T-helper 1 cell treated with Interleukin-12 subunit alpha and Interleukin-12 subunit beta and Interleukin-4 antibody, amounts not matched to agents 30 ng/mL and 1 ng/mL, for 36 hours (primary cell): ENCODE measurements around the gene TBC1D22A. TPM values are rescaled to one million over a fixed set of nuclear protein-coding genes. Genes with fewer than 3 reads are reported as not detected.
"Not testable (repeated sequence)": the region's sequence is repeated elsewhere in the genome, so short reads cannot be mapped to it uniquely, and the experiment has no call there.

Experiments
- intact Hi-C: fragments of 100-400 bp; cut with micrococcal nuclease; formaldehyde crosslinking; loops from one replicate; pipeline ENCODE4 v1.15.1; 2024
- total RNA-seq: library from RNA; stranded (reverse); gene quantifications from 2 replicates; pipeline ENCODE4 v1.2.3, GENCODE V29; 2022

The TBC1D22A gene, protein sequence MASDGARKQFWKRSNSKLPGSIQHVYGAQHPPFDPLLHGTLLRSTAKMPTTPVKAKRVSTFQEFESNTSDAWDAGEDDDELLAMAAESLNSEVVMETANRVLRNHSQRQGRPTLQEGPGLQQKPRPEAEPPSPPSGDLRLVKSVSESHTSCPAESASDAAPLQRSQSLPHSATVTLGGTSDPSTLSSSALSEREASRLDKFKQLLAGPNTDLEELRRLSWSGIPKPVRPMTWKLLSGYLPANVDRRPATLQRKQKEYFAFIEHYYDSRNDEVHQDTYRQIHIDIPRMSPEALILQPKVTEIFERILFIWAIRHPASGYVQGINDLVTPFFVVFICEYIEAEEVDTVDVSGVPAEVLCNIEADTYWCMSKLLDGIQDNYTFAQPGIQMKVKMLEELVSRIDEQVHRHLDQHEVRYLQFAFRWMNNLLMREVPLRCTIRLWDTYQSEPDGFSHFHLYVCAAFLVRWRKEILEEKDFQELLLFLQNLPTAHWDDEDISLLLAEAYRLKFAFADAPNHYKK
- total RNA-seq, result 39.2 and 39.3 TPM in 2 replicates

DNA sequence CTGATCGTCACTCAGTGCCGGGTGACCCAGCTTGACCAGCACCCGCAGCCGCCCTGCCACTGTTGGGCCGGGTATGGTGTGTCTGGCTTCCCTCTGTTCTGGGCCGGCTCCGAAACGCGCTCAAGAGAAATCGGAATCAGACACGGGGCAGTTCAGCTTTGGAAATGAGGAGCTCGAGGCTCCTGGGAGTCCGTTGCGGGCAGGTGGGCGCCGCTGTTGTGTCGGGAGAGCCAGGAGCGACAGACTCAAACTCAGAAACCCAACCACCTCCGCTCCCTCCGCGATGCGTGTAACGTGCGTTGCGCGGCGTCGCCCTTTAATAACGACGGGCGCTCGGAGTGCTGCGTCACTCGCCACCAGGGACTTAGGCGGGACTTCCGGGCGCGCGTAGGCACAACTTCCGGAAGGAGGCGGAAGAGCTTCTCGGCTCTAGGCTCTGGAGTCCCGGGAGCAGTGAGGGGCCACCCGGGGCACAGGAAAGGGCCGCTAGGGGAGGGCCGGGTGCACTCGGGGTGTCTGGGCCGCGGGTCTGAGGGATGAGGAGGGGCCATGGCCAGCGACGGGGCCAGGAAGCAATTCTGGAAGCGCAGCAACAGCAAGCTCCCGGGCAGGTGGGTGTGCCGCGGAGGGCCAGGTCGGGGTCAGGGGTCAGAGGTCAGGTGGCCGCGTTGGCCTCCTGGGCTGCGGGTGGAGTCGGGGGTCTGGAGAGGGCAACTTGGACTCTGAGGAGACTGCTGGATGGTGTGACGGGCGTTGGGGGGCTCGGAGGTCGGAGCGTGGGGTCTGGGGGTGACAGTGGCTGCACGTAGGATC lies at the start of gene TBC1D22A:
Gene TBC1D22A, plus strand, starts transcription at position 413 of the 813 bp plus-strand sequence. Its CDS starts 137 bp downstream, at position 550.
- intact Hi-C loops, result loop anchor here (1.0 to 5.0 kb wide), 9 partner anchors 23 to 727 kb away; partner anchors contain the start of gene GTSE1

DNA sequence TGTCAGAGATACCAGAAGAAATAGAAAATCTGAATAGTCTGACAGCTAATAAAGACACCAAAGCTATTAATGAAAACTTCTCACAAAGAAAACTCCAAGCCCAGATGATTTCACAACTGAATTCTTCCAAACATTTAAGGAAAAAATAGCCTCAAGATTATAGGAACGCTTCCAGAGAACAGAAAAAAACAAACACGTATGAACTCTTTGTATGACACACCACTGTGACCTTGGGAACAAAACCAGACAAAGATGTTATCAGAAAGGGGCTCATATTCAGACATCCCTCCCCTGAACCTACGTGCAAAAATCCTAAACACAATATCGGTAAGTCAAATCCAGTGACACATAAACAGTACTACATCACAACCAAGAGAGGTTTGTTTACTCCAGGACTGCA lies 47.9 kb upstream of the TBC1D22A start:
- intact Hi-C loops, result no loop called here

DNA sequence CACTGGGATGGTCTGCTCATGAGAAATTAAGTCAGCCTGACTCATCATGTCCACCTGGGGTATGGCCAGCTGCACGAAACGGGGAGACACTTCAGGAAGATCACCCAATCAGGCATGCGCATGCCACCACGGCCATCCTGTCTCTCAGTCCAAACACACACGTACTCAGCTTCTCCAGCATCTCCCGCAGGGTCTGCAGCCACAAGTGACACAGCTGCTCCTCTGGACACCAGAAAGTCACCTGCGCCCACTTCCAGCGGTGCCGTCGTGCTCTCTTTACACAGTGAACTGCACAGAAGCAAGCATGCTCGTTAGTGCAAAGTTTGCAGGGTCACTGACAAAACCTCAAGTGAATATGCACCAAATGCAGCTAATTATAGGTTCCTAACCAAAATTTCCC lies 42.5 kb upstream of the TBC1D22A start:
- intact Hi-C loops, result no loop called here

DNA sequence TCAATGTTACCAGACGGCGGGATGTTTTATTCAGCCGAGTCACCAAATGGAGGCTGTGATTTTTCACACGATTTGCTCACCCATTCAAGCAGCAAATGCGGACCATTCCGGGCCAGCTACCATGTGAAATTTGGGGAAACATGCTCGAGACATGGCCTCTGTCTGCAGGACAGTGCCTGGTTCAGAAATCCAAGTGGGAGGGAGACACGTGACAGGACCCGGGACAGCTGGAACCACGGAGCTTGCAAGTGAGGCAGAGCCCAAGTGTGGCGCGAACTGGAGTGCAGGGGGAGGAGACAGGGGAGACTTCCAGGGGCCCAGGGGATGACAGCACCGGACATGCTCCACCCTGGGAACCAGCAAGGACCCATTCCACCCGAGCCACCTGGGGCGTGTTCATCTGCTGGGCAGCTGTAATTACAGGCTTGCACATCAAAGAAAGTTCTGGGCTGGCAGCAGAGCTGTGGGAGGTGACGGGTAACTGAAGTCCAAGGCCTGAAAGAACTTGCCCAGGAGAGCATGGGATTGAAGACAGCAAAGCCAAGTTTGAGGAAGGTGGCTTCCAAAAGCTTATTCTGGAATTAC lies 40.9 kb upstream of the TBC1D22A start:
- intact Hi-C loops, result no loop called here

DNA sequence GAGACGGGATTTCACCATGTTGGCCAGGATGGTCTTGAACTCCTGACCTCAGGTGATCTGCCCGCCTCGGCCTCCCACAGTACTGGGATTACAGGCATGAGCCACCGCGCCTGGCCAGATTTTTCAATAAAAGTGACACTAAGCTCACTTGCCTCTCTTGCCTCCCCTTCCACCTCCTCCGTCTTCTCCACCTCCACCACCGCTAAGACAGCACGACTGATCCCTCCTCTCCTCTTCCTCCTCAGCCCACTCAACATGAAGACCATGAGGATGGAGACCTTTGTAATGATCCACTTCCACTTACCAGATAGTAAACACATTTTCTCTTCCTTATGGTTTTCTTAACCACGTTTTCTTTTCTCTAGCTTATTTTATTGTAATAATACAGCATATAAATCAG lies 38.6 kb upstream of the TBC1D22A start:
- intact Hi-C loops, result no loop called here

DNA sequence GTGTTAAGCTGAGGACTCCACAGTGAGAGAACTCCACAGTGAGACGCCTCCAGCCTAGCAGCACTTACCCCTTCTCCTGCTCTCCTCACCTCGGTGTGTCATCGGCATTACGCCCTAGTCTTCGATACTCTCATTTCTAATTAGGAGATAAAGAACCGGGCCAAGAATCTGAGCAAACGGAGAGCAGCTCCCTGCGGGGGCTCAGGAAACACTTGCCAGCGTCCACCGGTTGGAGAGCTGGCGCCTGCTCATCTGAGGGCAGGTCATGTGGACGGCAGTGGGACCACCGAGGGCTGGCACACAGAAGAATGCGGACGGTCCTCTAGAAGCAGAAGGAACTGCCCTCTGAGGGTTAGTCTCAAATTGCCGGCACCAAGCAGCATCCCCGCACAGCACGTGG lies 37.4 kb upstream of the TBC1D22A start:
- intact Hi-C loops, result no loop called here

DNA sequence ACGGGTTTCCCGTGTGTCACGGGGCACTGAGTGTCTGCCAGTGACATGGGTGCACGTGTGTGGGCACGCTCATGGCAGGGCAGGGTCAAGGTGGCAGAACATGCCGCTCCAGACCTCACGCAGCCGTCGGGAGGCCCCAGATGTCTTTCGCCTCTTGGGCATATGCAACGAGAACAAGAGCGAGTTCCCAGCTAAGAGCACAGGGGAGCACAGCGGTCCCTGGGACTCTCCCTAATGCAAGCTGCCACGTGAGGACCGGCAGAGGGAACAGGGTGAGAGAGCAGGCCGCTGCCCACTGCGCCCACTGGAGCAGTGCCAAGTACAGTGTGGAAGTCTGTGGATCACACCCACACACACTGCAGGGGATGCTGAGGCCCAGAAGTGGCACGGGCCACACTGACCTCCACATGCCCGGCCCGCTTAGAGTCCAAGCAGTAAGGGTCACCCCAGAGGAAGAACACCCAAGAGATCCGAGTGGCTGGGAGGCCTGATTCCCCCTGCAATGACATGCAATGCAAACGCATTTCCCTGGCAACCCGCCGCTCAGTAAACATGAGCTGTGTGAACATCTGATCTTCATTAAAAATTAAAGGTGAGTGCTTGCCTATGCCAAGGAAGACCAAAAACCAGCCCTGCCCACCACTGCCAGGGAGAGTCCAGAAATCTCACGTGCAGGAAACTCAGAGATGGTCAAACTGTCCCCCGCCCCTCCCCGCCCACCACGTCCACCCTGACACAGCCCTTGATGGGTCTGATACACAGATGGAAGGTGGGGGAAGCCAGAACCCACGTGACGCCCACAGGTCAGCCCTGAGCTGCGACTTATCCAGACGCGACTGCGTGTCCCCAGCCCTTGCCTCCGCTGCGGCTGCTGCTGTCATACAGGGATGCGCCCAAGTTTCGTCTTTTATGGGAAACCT lies 36.1 kb upstream of the TBC1D22A start:
- intact Hi-C loops, result no loop called here

DNA sequence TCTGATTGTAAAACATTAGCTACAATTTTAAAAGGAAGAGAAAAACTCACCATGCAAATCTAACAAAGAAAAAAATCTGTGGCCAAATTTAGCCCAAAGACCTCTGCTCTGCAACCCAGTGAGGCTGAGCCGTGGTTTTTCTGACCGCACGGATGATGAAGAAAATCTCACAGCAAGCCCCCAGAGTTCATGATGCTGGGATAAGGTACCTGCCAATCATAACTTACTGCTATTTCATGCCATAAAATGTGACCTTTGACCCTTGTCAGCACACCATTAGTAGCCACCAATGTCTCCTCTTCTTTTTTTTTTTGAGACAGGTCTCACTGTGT lies 35.5 kb upstream of the TBC1D22A start:
- intact Hi-C loops, result no loop called here

DNA sequence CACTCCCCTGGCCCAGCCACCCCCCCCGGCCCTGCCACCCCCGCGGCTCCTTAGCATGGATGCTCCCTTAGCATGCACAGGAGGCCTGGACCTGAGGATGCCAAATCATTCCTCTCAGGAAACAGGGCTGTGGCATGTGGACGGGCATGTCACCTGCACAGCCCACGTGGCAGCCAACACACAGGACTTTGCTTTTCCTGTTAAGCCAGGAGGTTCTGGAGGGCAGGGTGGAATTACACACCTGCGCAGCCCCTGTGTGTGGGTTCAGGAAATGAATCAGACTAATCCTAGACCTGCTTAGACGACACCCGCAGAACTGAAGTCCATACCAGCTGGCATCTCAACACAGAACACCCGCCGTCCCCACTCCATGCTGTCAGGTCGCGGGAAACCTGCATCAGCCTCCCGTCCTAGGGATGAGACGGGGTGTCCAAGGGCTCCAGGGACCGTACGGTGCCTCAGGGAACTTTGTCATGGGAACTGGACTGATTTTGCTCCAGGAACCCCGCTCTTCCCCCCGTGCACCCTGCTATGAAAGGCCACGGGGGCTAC lies 34.6 kb upstream of the TBC1D22A start:
- intact Hi-C loops, result no loop called here

DNA sequence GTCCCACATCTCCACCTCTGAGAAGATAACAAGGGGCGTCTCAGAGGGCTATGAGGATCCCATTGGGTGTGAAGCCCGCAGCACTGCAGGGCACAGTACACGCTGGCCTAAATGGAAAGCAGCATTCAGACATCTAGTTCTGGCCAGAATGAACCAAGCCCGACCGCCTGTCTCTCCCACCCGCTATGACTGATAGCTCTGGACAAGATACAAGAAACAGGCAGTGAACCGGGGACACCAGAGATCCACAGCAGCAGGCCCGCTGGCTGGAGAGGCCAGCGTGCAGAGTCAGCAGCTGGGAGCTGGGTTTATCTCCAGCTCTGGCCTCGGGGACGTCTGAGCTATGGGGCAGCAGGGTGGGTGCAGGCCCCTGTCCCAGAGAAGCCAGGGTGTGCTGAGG lies 34.0 kb upstream of the TBC1D22A start:
- intact Hi-C loops, result no loop called here

DNA sequence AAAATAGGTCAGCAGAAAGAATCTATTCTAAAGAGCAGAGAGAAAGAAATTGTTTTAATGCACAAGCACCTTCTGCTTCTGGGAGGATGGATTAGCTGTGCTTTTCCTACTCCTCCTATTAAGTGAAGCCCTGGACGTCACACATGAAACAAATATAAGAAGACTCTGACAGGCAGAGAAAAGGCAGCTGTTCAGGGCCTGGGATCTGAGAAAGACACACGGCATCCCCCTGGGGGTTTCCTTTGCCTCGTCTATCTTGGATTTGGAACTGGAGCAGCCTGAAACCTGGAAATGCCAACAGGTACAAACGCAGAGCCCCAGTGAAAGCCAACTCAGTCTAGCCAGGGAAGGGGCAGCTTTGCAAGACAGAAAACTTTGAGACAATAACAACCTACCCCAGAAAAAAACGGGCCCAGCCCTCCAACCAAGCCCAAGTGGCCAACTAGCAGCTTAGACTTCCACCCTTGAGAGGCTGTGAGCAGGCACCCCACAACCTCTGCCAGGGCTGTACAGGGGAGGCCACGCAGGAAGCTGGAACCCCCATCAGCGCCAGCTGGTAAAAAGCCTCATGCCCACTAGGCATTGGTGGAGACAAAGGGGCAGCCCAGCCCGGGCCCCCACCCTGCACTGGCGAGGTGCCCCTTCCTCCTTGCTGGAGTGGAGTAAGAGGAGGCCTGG lies 31.7 kb upstream of the TBC1D22A start:
- intact Hi-C loops, result no loop called here

DNA sequence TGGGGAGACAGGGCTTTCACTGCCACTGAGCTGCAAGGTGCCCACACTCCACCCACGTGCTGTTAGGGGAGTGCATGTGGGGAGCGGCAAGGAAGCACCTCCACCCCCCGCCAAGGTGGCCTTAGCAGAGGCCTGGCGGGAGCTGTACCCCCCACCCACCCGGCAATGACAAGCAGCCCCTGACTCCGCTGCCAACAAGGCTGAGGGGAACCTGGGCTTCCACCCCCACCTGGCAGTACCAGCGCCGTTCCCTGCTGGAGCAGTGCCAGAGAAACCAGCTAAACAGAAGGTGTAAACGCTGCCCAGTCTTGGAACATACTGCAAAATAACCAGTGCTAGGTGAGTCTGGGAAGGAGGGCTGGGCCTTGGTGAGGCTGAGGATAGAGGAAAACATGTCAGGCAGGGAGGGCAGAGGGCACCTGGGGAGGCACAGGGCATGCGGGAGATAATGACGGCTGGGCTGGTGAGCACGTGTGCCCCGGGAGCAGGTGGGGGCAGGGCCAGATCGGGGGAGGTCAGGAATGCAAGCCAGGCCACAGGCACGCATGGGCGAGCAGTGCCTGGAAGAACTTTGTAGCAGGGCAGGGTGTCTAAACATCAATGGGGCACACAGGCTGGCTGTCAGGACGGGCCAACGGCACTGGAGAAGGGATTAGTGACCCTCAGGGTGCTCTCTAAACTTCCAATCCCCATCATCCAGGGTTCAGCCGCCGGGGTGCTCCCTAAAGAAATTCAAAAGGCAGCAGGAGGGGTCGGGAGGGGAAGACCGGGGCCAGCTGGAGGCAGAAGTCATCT lies 31.0 kb upstream of the TBC1D22A start:
- intact Hi-C loops, result no loop called here

DNA sequence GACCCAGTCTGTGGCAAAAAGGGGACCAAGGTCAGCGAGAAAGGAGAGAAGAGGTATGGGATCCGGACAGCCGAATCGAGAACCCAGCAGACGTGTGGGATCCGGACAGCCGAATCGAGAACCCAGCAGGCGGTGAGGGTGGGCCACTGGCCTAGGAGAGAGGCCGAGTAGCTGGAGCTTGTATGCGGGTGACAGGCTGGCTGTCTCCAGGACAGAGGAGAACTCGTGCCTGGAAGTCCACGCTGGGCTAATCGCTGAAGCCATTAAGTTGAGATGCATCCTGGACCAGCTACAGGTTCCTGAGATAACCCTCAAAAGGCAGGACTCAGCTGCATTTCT lies 30.4 kb upstream of the TBC1D22A start:
- intact Hi-C loops, result no loop called here

DNA sequence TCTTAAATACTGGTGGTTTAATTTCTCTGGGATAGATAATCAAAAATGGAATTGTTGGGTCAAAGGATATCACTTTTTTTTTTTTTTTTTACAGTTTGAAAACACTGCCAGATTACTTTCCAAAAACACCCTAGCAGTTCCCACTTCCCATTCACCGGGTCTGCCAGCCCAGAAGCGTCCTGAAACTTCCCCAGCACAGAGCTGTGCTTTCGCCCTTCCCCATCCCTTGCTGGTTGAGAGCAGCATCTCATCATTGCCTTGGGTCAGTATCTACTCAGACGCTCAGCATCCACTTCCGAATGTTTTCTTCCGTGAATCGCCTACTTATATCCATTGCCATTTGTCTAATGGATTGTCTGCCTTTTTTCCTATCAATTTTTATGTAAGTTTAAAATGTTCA lies 29.9 kb upstream of the TBC1D22A start:
- intact Hi-C loops, result no loop called here

DNA sequence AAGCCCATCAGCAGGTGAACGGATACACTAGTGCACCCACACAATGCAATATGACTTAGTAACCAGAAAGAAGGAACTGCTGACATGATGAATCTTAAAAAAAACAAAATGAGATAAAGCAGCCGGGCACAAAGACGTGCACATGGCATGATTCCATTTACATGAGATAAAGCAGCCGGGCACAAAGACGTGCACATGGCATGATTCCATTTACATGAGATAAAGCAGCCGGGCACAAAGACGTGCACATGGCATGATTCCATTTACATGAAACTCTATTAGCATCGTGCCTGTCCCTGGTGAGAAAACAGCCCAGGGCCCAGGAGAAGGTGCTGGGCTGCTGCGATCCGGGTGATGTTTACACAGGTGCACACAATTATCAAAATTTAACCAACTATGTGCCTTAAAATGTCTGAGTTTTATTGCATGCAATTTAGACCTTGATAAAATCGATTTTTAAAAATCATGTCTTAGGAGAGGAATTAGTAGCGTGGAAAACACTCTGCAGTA lies 28.2 kb upstream of the TBC1D22A start:
- intact Hi-C loops, result not testable (repeated sequence)

DNA sequence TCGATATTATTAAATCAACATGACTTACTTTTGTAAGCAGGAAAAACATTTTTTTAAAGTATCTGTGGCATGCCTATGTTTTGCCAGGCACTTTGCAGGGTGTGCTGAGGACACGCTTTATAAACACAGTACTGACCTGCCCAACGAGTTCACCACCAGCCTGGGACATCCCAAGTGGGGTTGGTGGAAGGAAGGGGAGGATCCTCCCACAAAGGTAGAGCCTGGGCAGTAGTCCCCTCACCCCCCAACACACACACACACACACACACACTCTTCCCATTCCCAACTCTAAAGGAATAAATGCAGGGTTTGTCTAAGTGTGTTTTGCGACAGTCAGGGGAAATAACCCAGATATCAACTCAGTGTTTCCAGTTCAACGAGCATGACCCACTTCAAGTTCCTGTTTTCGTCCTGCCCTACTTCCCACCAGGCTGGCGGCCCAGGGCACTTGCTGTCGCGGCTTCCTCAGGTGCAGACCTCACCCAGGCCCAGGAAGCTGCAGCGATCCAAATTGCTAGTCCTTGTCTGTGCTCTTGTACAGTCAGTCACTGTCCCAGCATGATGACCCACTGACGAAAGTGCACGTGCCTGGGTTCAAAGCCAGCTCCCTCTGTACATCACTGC lies 27.5 kb upstream of the TBC1D22A start:
- intact Hi-C loops, result no loop called here

DNA sequence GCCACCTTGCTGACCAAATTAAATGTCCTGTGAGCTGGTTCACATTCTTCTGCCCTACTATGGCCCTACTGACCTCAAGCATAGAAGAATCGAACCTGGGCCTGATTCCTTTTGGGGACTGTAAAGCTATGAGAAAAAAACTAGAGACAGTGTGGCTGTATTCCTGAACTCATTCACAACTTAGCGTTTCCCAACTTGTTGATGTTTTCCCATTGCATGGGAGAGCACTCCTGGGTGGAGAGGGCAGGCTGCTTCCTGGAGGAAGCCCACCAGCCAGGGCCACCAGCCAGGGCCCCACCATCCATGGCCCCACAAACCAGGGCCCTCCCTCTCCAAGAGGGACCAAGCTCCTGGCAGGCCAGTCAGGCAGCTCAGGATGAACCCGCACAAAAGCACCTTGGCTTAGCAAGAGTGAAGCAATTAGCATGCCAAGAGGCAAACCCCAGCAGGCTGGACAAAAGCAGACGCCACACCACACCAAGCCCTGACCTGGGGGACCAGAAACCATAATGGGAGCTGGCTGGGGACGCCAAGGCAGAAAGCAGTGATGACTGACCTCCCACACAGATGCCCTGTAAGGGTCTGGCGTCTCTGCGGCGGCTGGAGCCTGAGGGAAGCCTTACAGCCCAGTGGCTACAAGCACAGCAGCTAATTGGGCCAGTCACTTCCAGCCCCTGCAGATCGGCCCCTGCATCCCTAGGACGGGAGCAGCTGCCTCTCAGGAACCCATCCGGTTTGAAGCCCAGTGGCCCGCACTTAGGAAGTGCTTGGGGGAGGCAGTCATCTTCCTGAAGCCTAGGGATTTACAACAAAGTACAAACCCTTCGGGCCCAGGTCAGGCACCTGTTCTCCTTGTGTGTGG lies 26.5 kb upstream of the TBC1D22A start:
- intact Hi-C loops, result loop anchor here (2.0 kb wide), 2 partner anchors 121 to 585 kb away; partner anchors contain the start of gene PPARA

DNA sequence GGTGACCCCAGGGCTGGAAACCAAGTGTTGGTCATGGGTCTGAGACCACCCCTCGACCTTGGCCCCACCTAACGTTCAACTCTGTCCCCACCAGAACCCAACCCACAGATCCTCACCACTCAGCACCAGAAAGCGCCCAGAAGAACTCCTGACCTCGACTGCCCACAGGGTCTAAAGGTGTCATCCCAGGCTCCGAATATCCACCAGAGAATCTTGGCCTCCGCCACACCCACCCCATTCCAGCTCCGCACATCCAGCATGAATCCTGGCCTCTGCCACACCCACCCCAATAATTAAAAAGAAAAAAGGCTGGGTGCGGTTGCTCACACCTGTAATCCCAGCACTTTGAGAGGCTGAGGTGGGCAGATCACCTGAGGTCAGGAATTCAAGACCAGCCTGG lies 25.7 kb upstream of the TBC1D22A start:
- intact Hi-C loops, result loop anchor here (1.0 to 2.0 kb wide), 3 partner anchors 122 to 586 kb away; partner anchors contain the start of gene PPARA
